Activated CD4-positive, alpha-beta memory T cell treated with anti-CD3 and anti-CD28 coated beads for 36 hours (primary cell): ENCODE measurements around the gene VTI1A. TPM values are rescaled to one million over a fixed set of nuclear protein-coding genes. Genes with fewer than 3 reads are reported as not detected.
"Not testable (repeated sequence)": the region's sequence is repeated elsewhere in the genome, so short reads cannot be mapped to it uniquely, and the experiment has no call there.

ENCODE experiments used
- CTCF ChIA-PET: fragments of 350-600 bp; sonication (Branson Sonifier 250); formaldehyde crosslinking; loops from one replicate; lab custom pipeline; 2021; ENCODE audit warnings: antibody characterized with exemption, inconsistent platforms; lab: Charles Lee
- POLR2A ChIA-PET: fragments of 350-600 bp; sonication (Branson Sonifier 250); formaldehyde crosslinking; loops from one replicate; lab custom pipeline; 2021; ENCODE audit warnings: antibody characterized with exemption; lab: Charles Lee
- DNase-seq: peaks from one replicate; pipeline ENCODE4 v3.0.0-alpha.2; 2020
- H3K27ac Mint-ChIP-seq: one replicate; pipeline ENCODE4 v1.8.0; 2021; ENCODE audit warnings: mixed read lengths
- H3K27me3 Mint-ChIP-seq: one replicate; pipeline ENCODE4 v1.8.0; 2021; ENCODE audit warnings: mixed read lengths
- H3K36me3 Mint-ChIP-seq: one replicate; pipeline ENCODE4 v1.8.0; 2021; ENCODE audit warnings: mixed read lengths
- H3K4me1 Mint-ChIP-seq: one replicate; pipeline ENCODE4 v1.8.0; 2021; ENCODE audit warnings: low read depth, mixed read lengths
- H3K4me3 Mint-ChIP-seq: one replicate; pipeline ENCODE4 v1.8.0; 2021; ENCODE audit warnings: mild to moderate bottlenecking, mixed read lengths
- H3K9me3 Mint-ChIP-seq: one replicate; pipeline ENCODE4 v1.8.0; 2021; ENCODE audit warnings: mixed read lengths
- intact Hi-C: fragments of 100-400 bp; cut with micrococcal nuclease; formaldehyde crosslinking; loops from one replicate; pipeline ENCODE4 v1.15.1; 2023
- microRNA-seq: library from miRNA; unstranded; fragments of <30 nt; microRNA quantifications from one replicate; pipeline ENCODE4 v1.2.0, GENCODE V29; 2022; ENCODE audit warnings: borderline number of aligned reads, borderline microRNAs expressed, borderline replicate concordance
- total RNA-seq, 2 experiments: library from RNA; stranded (reverse); gene quantifications; one replicate each; pipeline ENCODE4 v1.2.3, GENCODE V29; 2021

Gene VTI1A
- total RNA-seq, 2 experiments from 2014 or later: 24.3 to 24.5 TPM

- ChIA-PET POLR2A (no interaction called here), CTCF (no interaction called here)
- peaks cover 9% of the 10 kb centered on the region for H3K36me3 Mint-ChIP-seq
- H3K9me3 Mint-ChIP-seq: peaks cover 24% of the 10 kb centered on the region
- H3K27me3 Mint-ChIP-seq: no peaks in the 10 kb centered on the region
- intact Hi-C loops: no loop called here
- H3K27ac Mint-ChIP-seq: no peak overlapping the region
- no peaks in the 10 kb centered on the region for H3K4me1 Mint-ChIP-seq
- no peak overlapping the region for H3K4me3 Mint-ChIP-seq
- DNase-seq: no peak
Measured at GRCh38 chr10:112849546-112849945, 402.5 kb downstream of the VTI1A start.

DNA sequence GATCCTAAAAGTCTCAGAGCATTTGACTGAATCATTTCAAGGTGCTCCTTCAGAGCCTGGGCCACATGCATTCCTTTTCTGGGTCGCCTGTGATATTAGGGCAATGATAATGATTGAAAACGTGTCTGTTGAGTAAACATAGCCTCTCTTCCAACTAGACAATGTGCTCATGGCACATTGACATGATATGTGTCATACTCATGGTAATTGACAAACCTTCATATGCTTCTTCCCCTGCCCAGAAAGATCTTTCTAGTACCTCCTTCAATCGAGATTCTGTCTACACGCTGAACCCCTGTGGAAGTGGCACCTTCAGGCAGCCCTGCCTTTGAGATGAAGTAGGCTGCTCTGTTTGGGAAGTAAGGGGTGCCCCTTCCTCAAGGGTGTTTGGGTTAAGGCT lies 404.2 kb downstream of the VTI1A start:
- Mint-ChIP-seq H3K9me3 (peaks cover 15% of the 10 kb centered on the region), H3K4me1 (no peaks in the 10 kb centered on the region), H3K27me3 (no peaks in the 10 kb centered on the region), H3K4me3 (no peak overlapping the region), H3K36me3 (peaks cover 9% of the 10 kb centered on the region), H3K27ac (no peak overlapping the region)
- intact Hi-C loops: no loop called here
- DNase-seq: no peak
- CTCF ChIA-PET: no interaction called here
- POLR2A ChIA-PET: no interaction called here

GRCh38 chr10:112851588-112852211 lies 404.7 kb downstream of the VTI1A start:
- Mint-ChIP-seq H3K36me3 (peaks cover 9% of the 10 kb centered on the region), H3K4me3 (no peak overlapping the region), H3K4me1 (no peaks in the 10 kb centered on the region), H3K27me3 (no peaks in the 10 kb centered on the region), H3K27ac (no peak overlapping the region), H3K9me3 (peaks cover 14% of the 10 kb centered on the region)
- intact Hi-C loops: no loop called here
- DNase-seq: no peak
- POLR2A ChIA-PET: no interaction called here
- CTCF ChIA-PET: no interaction called here

- CTCF ChIA-PET: no interaction called here
- intact Hi-C loops: no loop called here
- no peak overlapping the region for H3K27ac Mint-ChIP-seq
- no peaks in the 10 kb centered on the region for H3K4me1 Mint-ChIP-seq
- peaks cover 6% of the 10 kb centered on the region for H3K36me3 Mint-ChIP-seq
- DNase-seq: no peak
- no peak overlapping the region for H3K4me3 Mint-ChIP-seq
- peaks cover 11% of the 10 kb centered on the region for H3K9me3 Mint-ChIP-seq
- H3K27me3 Mint-ChIP-seq: no peaks in the 10 kb centered on the region
- POLR2A ChIA-PET: no interaction called here
Measured at GRCh38 chr10:112852306-112852705, 405.3 kb downstream of the VTI1A start.

- no peak overlapping the region for H3K4me3 Mint-ChIP-seq
- CTCF ChIA-PET: no interaction called here
- DNase-seq: no peak
- intact Hi-C loops: no loop called here
- POLR2A ChIA-PET: no interaction called here
- H3K27ac Mint-ChIP-seq: no peak overlapping the region
- no peaks in the 10 kb centered on the region for H3K36me3 Mint-ChIP-seq
- no peaks in the 10 kb centered on the region for H3K9me3 Mint-ChIP-seq
- H3K27me3 Mint-ChIP-seq: no peaks in the 10 kb centered on the region
- H3K4me1 Mint-ChIP-seq: no peaks in the 10 kb centered on the region
Measured at GRCh38 chr10:112855134-112855533, 408.1 kb downstream of the VTI1A start.

DNA sequence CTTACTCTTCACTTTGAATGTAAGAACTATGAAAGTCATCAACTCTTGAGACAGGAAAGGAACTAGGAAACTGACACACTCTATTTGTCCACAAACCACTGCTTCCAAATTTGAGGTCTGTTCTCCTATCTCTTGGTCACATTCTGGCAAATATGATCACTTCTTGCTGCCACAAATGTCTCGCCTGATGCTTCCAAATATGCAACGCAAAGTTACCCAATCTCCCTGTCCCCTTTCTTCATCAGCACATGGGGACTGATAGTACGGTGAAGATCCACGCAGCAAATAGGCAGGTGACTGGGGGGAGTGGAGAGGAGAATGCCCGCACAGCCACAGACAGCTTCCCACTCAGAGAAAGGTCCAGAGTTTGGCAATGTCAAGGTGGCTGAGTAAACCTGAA lies 410.5 kb downstream of the VTI1A start:
- ChIA-PET POLR2A (no interaction called here), CTCF (no interaction called here)
- DNase-seq: no peak
- H3K9me3 Mint-ChIP-seq: no peaks in the 10 kb centered on the region
- H3K27me3 Mint-ChIP-seq: no peaks in the 10 kb centered on the region
- no peaks in the 10 kb centered on the region for H3K36me3 Mint-ChIP-seq
- H3K27ac Mint-ChIP-seq: no peak overlapping the region
- intact Hi-C loops: no loop called here
- no peaks in the 10 kb centered on the region for H3K4me1 Mint-ChIP-seq
- H3K4me3 Mint-ChIP-seq: no peak overlapping the region

- ChIA-PET POLR2A (no interaction called here), CTCF (no interaction called here)
- intact Hi-C loops: no loop called here
- Mint-ChIP-seq H3K36me3 (no peaks in the 10 kb centered on the region), H3K4me3 (no peak overlapping the region), H3K27me3 (no peaks in the 10 kb centered on the region), H3K4me1 (no peaks in the 10 kb centered on the region), H3K9me3 (peaks cover 5% of the 10 kb centered on the region), H3K27ac (no peak overlapping the region)
- DNase-seq: no peak
Measured at GRCh38 chr10:112858986-112859651, 412.1 kb downstream of the VTI1A start.

GRCh38 chr10:112859793-112860192 lies 412.8 kb downstream of the VTI1A start:
- CTCF ChIA-PET: no interaction called here
- POLR2A ChIA-PET: no interaction called here
- Mint-ChIP-seq H3K27me3 (no peaks in the 10 kb centered on the region), H3K27ac (no peak overlapping the region), H3K4me1 (no peaks in the 10 kb centered on the region), H3K9me3 (peaks cover 7% of the 10 kb centered on the region), H3K36me3 (no peaks in the 10 kb centered on the region), H3K4me3 (no peak overlapping the region)
- DNase-seq: no peak
- intact Hi-C loops: no loop called here

GRCh38 chr10:112863461-112863860 lies 416.4 kb downstream of the VTI1A start:
- H3K9me3 Mint-ChIP-seq, H3K27ac Mint-ChIP-seq, H3K36me3 Mint-ChIP-seq, H3K4me1 Mint-ChIP-seq, H3K4me3 Mint-ChIP-seq, POLR2A ChIA-PET, CTCF ChIA-PET, H3K27me3 Mint-ChIP-seq, DNase-seq, intact Hi-C loops: not testable (repeated sequence)

Small RNA genes lying within 50 kb of the gene (microRNA-seq; reads per million reads assigned to microRNA genes)
- gene MIR4295: not detected

Other genes starting within 250 kb of the VTI1A start
- gene TECTB, start 163.8 kb upstream of the VTI1A start, total RNA-seq: not detected
- gene ACSL5, start 73.1 kb upstream of the VTI1A start, total RNA-seq: 10 to 100 TPM; 30.1 to 32.9 TPM
- gene ZDHHC6, start 301 bp upstream of the VTI1A start, total RNA-seq: 10 to 100 TPM; 40.1 to 40.7 TPM